Neural progenitor cell (in vitro differentiated cells): ENCODE data around the gene PITRM1. TPM values are rescaled to one million over a fixed set of nuclear protein-coding genes. Genes with fewer than 3 reads are reported as not detected.

Experiments used
- DNase-seq: peaks from one replicate; pipeline ENCODE4 v3.0.0-alpha.2; 2016; ENCODE audit warnings: low spot score
- H2AFZ ChIP-seq: fragments of 200-600 bp; sonication (generic); replicated peaks from 2 replicates; pipeline ENCODE4 v1.6.1; 2016; ENCODE audit warnings: antibody characterized with exemption
- H3F3A ChIP-seq: fragments of 200-600 bp; sonication (generic); 2 replicates; pipeline ENCODE4 v1.6.1; 2016; ENCODE audit warnings: antibody characterized with exemption, low read depth
- H3K27ac ChIP-seq: fragments of 200-600 bp; sonication (generic); 2 replicates; pipeline ENCODE4 v1.5.1; 2016; ENCODE audit warnings: mild to moderate bottlenecking
- H3K27me3 ChIP-seq: fragments of 200-600 bp; sonication (generic); 2 replicates; pipeline ENCODE4 v1.6.1; 2016; ENCODE audit warnings: mild to moderate bottlenecking, moderate library complexity
- H3K36me3 ChIP-seq: fragments of 200-600 bp; sonication (generic); 2 replicates; pipeline ENCODE4 v1.5.1; 2016
- H3K4me1 ChIP-seq: fragments of 200-600 bp; sonication (generic); 2 replicates; pipeline ENCODE4 v1.6.1; 2016; ENCODE audit warnings: mixed run types
- H3K4me2 ChIP-seq: fragments of 200-600 bp; sonication (generic); 2 replicates; pipeline ENCODE4 v1.6.1; 2016
- H3K4me3 ChIP-seq: fragments of 200-600 bp; sonication (generic); 2 replicates; pipeline ENCODE4 v1.5.1; 2016
- H3K79me2 ChIP-seq: fragments of 200-600 bp; sonication (generic); 2 replicates; pipeline ENCODE4 v1.6.1; 2016; ENCODE audit warnings: low read depth
- H3K9ac ChIP-seq: fragments of 200-600 bp; sonication (generic); 2 replicates; pipeline ENCODE4 v1.6.1; 2016
- H3K9me3 ChIP-seq: fragments of 200-600 bp; sonication (generic); 2 replicates; pipeline ENCODE4 v1.5.1; 2016; ENCODE audit warnings: low read depth
- H4K20me1 ChIP-seq: fragments of 200-600 bp; sonication (generic); 2 replicates; pipeline ENCODE4 v1.6.1; 2016; ENCODE audit warnings: low read depth
- H3K27ac Mint-ChIP-seq: 3 replicates; pipeline ENCODE4 v1.8.0; 2021; ENCODE audit warnings: mixed read lengths
- H3K27me3 Mint-ChIP-seq: 2 replicates; pipeline ENCODE4 v1.8.0; 2022; ENCODE audit warnings: low read depth, mild to moderate bottlenecking, inconsistent platforms, moderate library complexity, mixed read lengths; ENCODE audit not compliant: insufficient read depth
- H3K36me3 Mint-ChIP-seq: 3 replicates; pipeline ENCODE4 v1.8.0; 2021; ENCODE audit warnings: mixed read lengths
- H3K4me1 Mint-ChIP-seq: 3 replicates; pipeline ENCODE4 v1.8.0; 2021; ENCODE audit warnings: mixed read lengths
- H3K4me3 Mint-ChIP-seq: 3 replicates; pipeline ENCODE4 v1.8.0; 2021; ENCODE audit warnings: mild to moderate bottlenecking, moderate library complexity, mixed read lengths
- H3K9me3 Mint-ChIP-seq: 3 replicates; pipeline ENCODE4 v1.8.0; 2020; ENCODE audit warnings: mixed read lengths
- EZH2 ChIP-seq: fragments of 200-600 bp; sonication (generic); IDR thresholded peaks from 2 replicates; pipeline ENCODE4 v1.6.1; 2017; ENCODE audit warnings: antibody characterized with exemption, mild to moderate bottlenecking, moderate library complexity
- EZH2phosphoT487 ChIP-seq: fragments of 200-600 bp; sonication (generic); IDR thresholded peaks from 2 replicates; pipeline ENCODE4 v1.6.1; 2017; ENCODE audit warnings: antibody characterized with exemption
- total RNA-seq: library from RNA; depleted of rRNA; stranded (reverse); fragments of >200 nt; gene quantifications from 2 replicates; pipeline ENCODE4 v1.2.3, GENCODE V29; 2015; ENCODE audit warnings: low replicate concordance
- TF ChIP-seq, protein P1 (sequence below): fragments of 200-600 bp; sonication (generic); IDR thresholded peaks from 2 replicates; pipeline ENCODE4 v1.5.1; 2017; ENCODE audit warnings: antibody characterized with exemption, mild to moderate bottlenecking

PITRM1 gene
- total RNA-seq, 1 donor from 2014 or later, result 38.0 TPM

DNA sequence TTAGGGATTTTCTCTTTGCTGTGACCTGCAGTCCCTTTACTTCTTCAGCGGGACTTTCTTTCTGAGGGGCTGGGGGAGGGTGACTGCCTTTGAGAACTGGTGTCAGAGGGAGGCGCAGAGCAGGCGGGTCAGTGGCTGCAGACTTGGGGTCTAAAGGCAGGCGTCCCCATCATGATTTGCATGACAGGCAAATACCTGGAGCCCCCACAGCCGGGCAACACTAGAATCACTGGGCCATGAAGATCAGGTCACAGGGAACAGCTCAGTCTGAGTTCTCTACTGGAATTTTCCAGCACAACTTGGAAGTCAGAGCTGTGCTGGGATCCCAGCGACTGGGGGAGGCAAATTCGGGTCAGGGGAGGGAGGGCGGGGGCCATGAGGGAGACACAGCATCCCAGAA, 29.2 kb upstream of the PITRM1 start:
- no peaks in the 10 kb centered on the region for H3F3A ChIP-seq
- no peak overlapping the region for H2AFZ ChIP-seq
- peaks cover 35% of the 10 kb centered on the region for H3K4me1 Mint-ChIP-seq
- no peaks in the 10 kb centered on the region for H4K20me1 ChIP-seq
- no peaks in the 10 kb centered on the region for H3K9me3 ChIP-seq
- peaks cover 5% of the 10 kb centered on the region for H3K27me3 Mint-ChIP-seq
- TF ChIP-seq, protein P1, sequence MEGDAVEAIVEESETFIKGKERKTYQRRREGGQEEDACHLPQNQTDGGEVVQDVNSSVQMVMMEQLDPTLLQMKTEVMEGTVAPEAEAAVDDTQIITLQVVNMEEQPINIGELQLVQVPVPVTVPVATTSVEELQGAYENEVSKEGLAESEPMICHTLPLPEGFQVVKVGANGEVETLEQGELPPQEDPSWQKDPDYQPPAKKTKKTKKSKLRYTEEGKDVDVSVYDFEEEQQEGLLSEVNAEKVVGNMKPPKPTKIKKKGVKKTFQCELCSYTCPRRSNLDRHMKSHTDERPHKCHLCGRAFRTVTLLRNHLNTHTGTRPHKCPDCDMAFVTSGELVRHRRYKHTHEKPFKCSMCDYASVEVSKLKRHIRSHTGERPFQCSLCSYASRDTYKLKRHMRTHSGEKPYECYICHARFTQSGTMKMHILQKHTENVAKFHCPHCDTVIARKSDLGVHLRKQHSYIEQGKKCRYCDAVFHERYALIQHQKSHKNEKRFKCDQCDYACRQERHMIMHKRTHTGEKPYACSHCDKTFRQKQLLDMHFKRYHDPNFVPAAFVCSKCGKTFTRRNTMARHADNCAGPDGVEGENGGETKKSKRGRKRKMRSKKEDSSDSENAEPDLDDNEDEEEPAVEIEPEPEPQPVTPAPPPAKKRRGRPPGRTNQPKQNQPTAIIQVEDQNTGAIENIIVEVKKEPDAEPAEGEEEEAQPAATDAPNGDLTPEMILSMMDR, result no peak
- TF ChIP-seq EZH2 (no peak), EZH2phosphoT487 (no peak)
- H3K4me3 ChIP-seq, result no peak overlapping the region
- H3K36me3 Mint-ChIP-seq, result no peaks in the 10 kb centered on the region
- H3K27me3 ChIP-seq, result peaks cover 9% of the 10 kb centered on the region
- DNase-seq, result peak; percentile 11
- H3K36me3 ChIP-seq, result no peaks in the 10 kb centered on the region
- H3K4me2 ChIP-seq, result no peak overlapping the region
- H3K27ac Mint-ChIP-seq, result peak overlapping the region; percentile 82
- no peak overlapping the region for H3K27ac ChIP-seq
- no peak overlapping the region for H3K9ac ChIP-seq
- peaks cover 5% of the 10 kb centered on the region for H3K4me1 ChIP-seq
- no peaks in the 10 kb centered on the region for H3K79me2 ChIP-seq
- H3K4me3 Mint-ChIP-seq, result peak overlapping the region; percentile 64
- no peaks in the 10 kb centered on the region for H3K9me3 Mint-ChIP-seq

DNA sequence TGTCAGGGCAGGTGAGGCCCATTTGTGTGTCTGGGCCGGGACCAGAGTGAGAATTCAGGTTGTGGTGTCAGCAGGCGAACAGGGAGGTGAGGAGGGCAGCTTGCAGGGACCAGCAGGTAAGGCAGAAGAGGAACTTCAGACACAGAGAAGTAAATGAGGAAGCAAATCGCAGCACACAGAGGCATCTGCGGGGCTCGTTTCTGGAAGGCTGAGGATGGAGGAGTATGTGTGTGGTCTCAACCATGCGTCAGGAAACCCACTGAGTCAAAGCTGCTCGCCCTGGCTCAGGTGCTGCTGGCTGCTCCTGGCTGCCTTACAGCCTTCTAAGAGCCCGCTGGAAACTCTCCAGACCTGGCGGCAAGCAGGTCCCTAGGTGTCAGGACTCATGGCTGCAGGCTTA, 26.9 kb upstream of the PITRM1 start:
- no peak overlapping the region for H3K4me2 ChIP-seq
- Mint-ChIP-seq H3K27me3 (peaks cover 5% of the 10 kb centered on the region), H3K4me3 (no peak overlapping the region), H3K4me1 (peaks cover 37% of the 10 kb centered on the region), H3K36me3 (no peaks in the 10 kb centered on the region), H3K27ac (no peak overlapping the region), H3K9me3 (no peaks in the 10 kb centered on the region)
- no peaks in the 10 kb centered on the region for H3K79me2 ChIP-seq
- no peaks in the 10 kb centered on the region for H4K20me1 ChIP-seq
- H3K36me3 ChIP-seq, result no peaks in the 10 kb centered on the region
- TF ChIP-seq, protein P1, result no peak
- no peak for TF ChIP-seq EZH2
- TF ChIP-seq EZH2phosphoT487, result no peak
- no peaks in the 10 kb centered on the region for H3F3A ChIP-seq
- no peak overlapping the region for H2AFZ ChIP-seq
- no peaks in the 10 kb centered on the region for H3K9me3 ChIP-seq
- H3K4me3 ChIP-seq, result no peak overlapping the region
- H3K9ac ChIP-seq, result no peak overlapping the region
- H3K4me1 ChIP-seq, result peaks cover 5% of the 10 kb centered on the region
- no peak for DNase-seq
- H3K27me3 ChIP-seq, result peaks cover 9% of the 10 kb centered on the region
- H3K27ac ChIP-seq, result no peak overlapping the region

DNA sequence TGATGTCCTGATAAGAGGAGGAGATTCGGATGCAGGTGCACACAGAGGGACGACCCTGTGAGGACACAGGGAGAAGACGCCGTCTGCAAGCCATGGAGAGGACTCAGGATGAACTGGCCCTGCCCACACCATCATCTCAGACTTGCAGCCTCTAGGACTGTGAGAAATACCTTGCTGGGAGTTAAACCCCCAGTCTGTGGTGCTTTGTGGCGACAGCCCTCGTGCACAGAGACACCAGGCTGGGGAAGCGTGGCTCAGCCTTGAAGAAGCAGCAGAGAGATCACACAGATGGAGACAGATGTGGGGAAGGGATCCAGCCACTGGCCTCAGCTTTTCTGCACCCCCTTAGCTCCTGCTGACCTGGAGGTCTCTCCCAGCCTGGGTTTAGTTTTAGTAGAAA, 26.3 kb upstream of the PITRM1 start:
- H3K27ac Mint-ChIP-seq, result no peak overlapping the region
- H3K27ac ChIP-seq, result no peak overlapping the region
- no peaks in the 10 kb centered on the region for H3K36me3 Mint-ChIP-seq
- H3K4me3 Mint-ChIP-seq, result peak overlapping the region; percentile 51
- H3K9me3 ChIP-seq, result no peaks in the 10 kb centered on the region
- peaks cover 5% of the 10 kb centered on the region for H3K27me3 Mint-ChIP-seq
- H3K9me3 Mint-ChIP-seq, result no peaks in the 10 kb centered on the region
- H3K4me1 Mint-ChIP-seq, result peaks cover 37% of the 10 kb centered on the region
- H3K79me2 ChIP-seq, result no peaks in the 10 kb centered on the region
- no peak overlapping the region for H3K4me2 ChIP-seq
- no peaks in the 10 kb centered on the region for H3K36me3 ChIP-seq
- no peak overlapping the region for H3K4me3 ChIP-seq
- no peak overlapping the region for H3K9ac ChIP-seq
- DNase-seq, result no peak
- no peaks in the 10 kb centered on the region for H3F3A ChIP-seq
- no peak overlapping the region for H2AFZ ChIP-seq
- TF ChIP-seq EZH2phosphoT487 (no peak), EZH2 (no peak)
- TF ChIP-seq, protein P1, result no peak
- H3K27me3 ChIP-seq, result peaks cover 9% of the 10 kb centered on the region
- H3K4me1 ChIP-seq, result peaks cover 5% of the 10 kb centered on the region
- H4K20me1 ChIP-seq, result no peaks in the 10 kb centered on the region
